Adrenal gland (tissue), 12 donors: ENCODE measurements around the gene GRID2IP. TPM values are rescaled to one million over a fixed set of nuclear protein-coding genes. Genes with fewer than 3 reads are reported as not detected.

ENCODE experiments used
- DNase-seq, 7 donors: peaks; one replicate each; pipeline ENCODE4 v3.0.0-alpha.2; 2019 to 2020
- H3K27ac ChIP-seq, 5 donors: fragments of 200-600 bp; sonication (generic) in 4 of 5; 1 replicate in 3 of 5; 2 replicates in 2 of 5; pipeline versions ENCODE4 v1.5.1 to v1.8.0; 2016 to 2020; ENCODE audit warnings: mild to moderate bottlenecking in 1 of 5
- H3K27me3 ChIP-seq: fragments of 200-600 bp; 2 replicates; pipeline ENCODE4 v1.8.0; 2021
- H3K36me3 ChIP-seq, 2 donors: fragments of 200-600 bp; replicated peaks in 1 of 2; 1 replicate in 1 of 2; 2 replicates in 1 of 2; pipeline versions ENCODE4 v1.5.1 to v1.8.0; 2018 to 2022
- H3K4me1 ChIP-seq, 2 donors: fragments of 200-600 bp; replicated peaks in 1 of 2; 1 replicate in 1 of 2; 2 replicates in 1 of 2; pipeline versions ENCODE4 v1.5.1 to v1.8.0; 2018 to 2021
- H3K4me3 ChIP-seq, 4 donors: fragments of 200-600 bp; sonication (generic) in 3 of 4; one replicate each; pipeline ENCODE4 v1.5.1; 2016 to 2018
- H3K9me3 ChIP-seq, 3 donors: fragments of 200-600 bp; sonication (generic) in 1 of 3; replicated peaks in 1 of 3; 1 replicate in 2 of 3; 2 replicates in 1 of 3; pipeline versions ENCODE4 v1.5.1 to v1.8.0; 2016 to 2021
- POLR2A ChIP-seq, 2 donors: fragments of 450-650 bp; IDR thresholded peaks; one replicate each; pipeline ENCODE4 v1.6.1; 2017; ENCODE audit warnings: antibody characterized with exemption in 2 of 2, mild to moderate bottlenecking in 2 of 2, moderate library complexity in 1 of 2
- WGBS, 4 donors: extraction: QIAGEN DNeasy Blood & Tissue Kit in 2 of 4; methylation state at CpG; one replicate each; pipeline versions ENCODE4 v1.1.5 to v1.1.7; 2013 to 2017; 5-methylcytosine and 5-hydroxymethylcytosine counted together
- intact Hi-C, 2 donors: fragments of 100-400 bp; cut with DNase I; formaldehyde crosslinking; loops; one replicate each; pipeline versions ENCODE4 v1.14.1 to v1.15.0; 2022 to 2023
- polyA plus RNA-seq, 3 donors: library from polyadenylated mRNA; stranded (reverse); fragments of 200-250 nt in 2 of 3; fragments of 350-450 nt in 1 of 3; fragmentation: Illumina TruSeq in 1 of 3; extraction: RNeasy Lipid Tissue Mini Kit (QIAGEN cat#74804) in 1 of 3; gene quantifications; one replicate each; pipeline ENCODE4 v1.2.3, GENCODE V29; 2013 to 2014
- total RNA-seq, 9 donors: library from RNA; depleted of rRNA in 4 of 9; stranded (reverse); fragments of >200 nt in 4 of 9; fragments of 120-200 nt in 1 of 9; fragmentation: NEBNext Ultra II Directional in 1 of 9; extraction: Animal tissue kit (Norgen Biotek cat#: 25700) in 1 of 9; gene quantifications; one replicate each; pipeline versions ENCODE4 v1.1.0 to v1.2.4, GENCODE V29; 2013 to 2023
- TF ChIP-seq, protein P1 (sequence below), 6 experiments: fragments of 450-650 bp in 4 of 6; fragments of 200-600 bp in 2 of 6; sonication (generic) in 1 of 6; IDR thresholded peaks; 1 replicate in 5 of 6; 2 replicates in 1 of 6; pipeline versions ENCODE4 v1.5.1 to v1.8.0; 2016 to 2021; ENCODE audit warnings: antibody characterized with exemption in 6 of 6, mild to moderate bottlenecking in 2 of 6, moderate library complexity in 1 of 6
- donor health status: healthy with polysubstance abuse.
- donor health status: Bipolar disorder and iron deficiency.
- donor health status: DM: yes; HTN: yes; CAD: no.
- donor health status: DM: no; HTN: no; CAD: no.
- donor health status: DM: no; HTN: no; CAD: no.
- donor health status: DM: yes; HTN: yes; CAD: no.

Gene GRID2IP
- total and polyA plus RNA-seq, 12 donors: 0.11 to 1.8 (median 0.91) TPM; not detected in 1

DNA sequence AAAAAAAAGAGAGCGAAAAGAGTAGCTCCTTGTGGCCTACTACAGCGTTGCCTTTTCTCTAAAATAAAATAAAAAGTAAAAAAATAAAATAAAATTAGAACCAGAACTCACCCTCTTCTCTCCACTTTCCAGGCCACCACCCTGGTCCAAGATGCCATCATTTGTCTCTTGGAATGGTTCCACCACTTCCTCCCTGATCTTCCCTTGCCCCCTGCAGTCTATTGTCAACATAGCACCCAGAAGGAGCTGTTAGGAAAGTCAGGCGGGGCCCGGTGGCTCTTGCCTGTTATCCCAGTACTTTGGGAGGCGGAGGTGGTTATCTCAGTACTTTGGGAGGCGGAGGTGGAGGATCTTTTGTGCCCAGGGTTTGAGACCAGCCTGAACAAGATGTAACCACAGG is 7.6 kb upstream of the GRID2IP start:
- Histone ChIP-seq H3K4me3 (no peak overlapping the region), H3K9me3 (no peaks in the 10 kb centered on the region), H3K36me3 (no peaks in the 10 kb centered on the region), H3K4me1 (no peaks in the 10 kb centered on the region), H3K27ac (no peak overlapping the region), H3K27me3 (no peaks in the 10 kb centered on the region)
- peak in 4 of 7 donors; percentile 20 to 37 (median 25) for DNase-seq
- intact Hi-C loops: no loop called here
- TF ChIP-seq POLR2A (IDR thresholded peaks at IDR 0.05): no peak
- TF ChIP-seq, protein P1, sequence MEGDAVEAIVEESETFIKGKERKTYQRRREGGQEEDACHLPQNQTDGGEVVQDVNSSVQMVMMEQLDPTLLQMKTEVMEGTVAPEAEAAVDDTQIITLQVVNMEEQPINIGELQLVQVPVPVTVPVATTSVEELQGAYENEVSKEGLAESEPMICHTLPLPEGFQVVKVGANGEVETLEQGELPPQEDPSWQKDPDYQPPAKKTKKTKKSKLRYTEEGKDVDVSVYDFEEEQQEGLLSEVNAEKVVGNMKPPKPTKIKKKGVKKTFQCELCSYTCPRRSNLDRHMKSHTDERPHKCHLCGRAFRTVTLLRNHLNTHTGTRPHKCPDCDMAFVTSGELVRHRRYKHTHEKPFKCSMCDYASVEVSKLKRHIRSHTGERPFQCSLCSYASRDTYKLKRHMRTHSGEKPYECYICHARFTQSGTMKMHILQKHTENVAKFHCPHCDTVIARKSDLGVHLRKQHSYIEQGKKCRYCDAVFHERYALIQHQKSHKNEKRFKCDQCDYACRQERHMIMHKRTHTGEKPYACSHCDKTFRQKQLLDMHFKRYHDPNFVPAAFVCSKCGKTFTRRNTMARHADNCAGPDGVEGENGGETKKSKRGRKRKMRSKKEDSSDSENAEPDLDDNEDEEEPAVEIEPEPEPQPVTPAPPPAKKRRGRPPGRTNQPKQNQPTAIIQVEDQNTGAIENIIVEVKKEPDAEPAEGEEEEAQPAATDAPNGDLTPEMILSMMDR (IDR thresholded peaks at IDR 0.05): peak in 2 of 6 experiments; percentile 32 to 37
- WGBS, 4 donors: 58 to 63% (median 59%) methylated on average over 6 of the region's 6 CpGs

DNA sequence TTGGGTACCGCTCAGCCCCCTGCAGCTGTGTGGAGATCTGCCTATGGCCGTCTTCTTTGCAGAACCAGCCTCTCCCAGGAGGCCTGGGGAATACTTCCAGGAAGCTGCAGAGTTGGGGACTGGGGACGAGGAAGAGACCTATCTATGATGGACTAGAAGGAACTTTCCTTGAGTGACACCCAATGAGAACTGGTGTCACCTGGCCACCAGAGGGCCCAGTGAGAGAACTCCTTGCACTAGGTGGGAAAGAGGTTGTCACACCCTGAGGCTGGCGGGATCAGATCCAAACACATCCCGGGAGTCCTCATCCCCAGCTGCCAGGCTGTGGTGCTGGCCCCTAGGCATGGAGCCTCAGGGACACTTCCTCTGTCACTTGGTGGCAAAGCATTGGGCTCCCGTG is 4.9 kb upstream of the GRID2IP start:
- Histone ChIP-seq H3K4me1 (no peaks in the 10 kb centered on the region), H3K4me3 (no peak overlapping the region), H3K9me3 (no peaks in the 10 kb centered on the region), H3K36me3 (no peaks in the 10 kb centered on the region), H3K27ac (no peak overlapping the region), H3K27me3 (no peaks in the 10 kb centered on the region)
- intact Hi-C loops: no loop called here
- DNase-seq: no peak
- 63 to 77% (median 70%) methylated on average over 5 to 6 of the region's 6 CpGs for WGBS, 4 donors
- no peak for TF ChIP-seq POLR2A (IDR thresholded peaks at IDR 0.05)
- TF ChIP-seq, protein P1 (IDR thresholded peaks at IDR 0.05): peak in 1 of 6 experiments; percentile 4

DNA sequence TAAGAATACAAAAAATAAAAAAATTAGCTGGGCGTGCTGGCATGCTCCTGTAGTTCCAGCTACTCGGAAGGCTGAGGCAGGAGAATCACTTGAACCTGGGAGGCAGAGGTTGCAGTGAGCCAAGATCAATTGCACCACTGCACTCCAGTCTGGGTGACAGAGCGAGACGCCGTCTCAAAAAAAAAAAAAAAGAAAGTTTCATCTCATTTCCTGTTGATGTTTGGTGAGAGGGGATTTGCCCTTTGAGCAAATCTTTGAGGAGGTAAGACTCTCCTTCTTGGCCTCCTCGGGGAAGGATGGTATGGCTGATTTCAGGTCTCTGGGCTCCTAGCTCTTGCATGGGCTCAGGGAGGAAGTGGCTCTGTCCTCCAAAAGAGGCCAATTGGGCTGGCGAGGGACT is 3.6 kb upstream of the GRID2IP start:
- WGBS, 4 donors: 73 to 91% (median 83%) methylated on average over 7 of the region's 7 CpGs
- intact Hi-C loops: no loop called here

DNA sequence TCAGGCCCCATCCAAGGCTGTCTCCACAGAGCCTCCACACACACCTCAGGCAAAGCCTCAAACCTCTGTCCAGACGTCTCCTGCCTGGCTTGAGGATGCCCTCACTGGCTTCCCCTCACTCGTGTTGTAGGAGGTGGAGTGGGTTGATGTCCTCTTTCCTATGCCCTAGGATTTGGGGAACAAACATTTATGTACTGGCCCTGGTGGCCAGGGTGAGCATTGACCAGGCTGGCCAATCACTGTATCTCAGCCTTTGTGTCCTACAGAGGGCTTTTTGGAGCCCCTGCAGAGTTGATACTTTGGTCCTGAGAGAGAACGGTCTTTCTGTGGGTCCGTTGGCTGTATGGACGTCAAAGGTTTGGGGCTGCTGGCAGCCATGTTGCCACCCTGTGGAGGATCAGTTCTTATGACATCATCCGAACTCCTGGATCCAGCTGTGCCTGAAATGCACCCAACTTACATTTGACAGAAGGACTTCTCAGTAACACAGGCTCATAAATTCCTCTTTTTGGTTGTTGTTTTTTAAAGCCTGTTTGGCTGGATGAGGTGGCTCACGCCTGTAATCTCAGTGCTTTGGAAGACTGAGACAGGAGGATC is 2.3 kb upstream of the GRID2IP start:
- no peak overlapping the region for H3K27ac ChIP-seq
- H3K27me3 ChIP-seq: no peaks in the 10 kb centered on the region
- no peak for DNase-seq
- H3K36me3 ChIP-seq: no peaks in the 10 kb centered on the region
- TF ChIP-seq POLR2A (IDR thresholded peaks at IDR 0.05): no peak
- TF ChIP-seq, protein P1 (IDR thresholded peaks at IDR 0.05): peak in 1 of 6 experiments; percentile 3
- H3K4me1 ChIP-seq: no peaks in the 10 kb centered on the region
- H3K4me3 ChIP-seq: no peak overlapping the region
- H3K9me3 ChIP-seq: no peaks in the 10 kb centered on the region
- intact Hi-C loops: no loop called here
- WGBS, 4 donors: 71 to 74% (median 73%) methylated on average over 7 of the region's 7 CpGs

More for the DNA sequence above, 3.6 kb upstream of the GRID2IP start:
- Histone ChIP-seq H3K9me3 (no peaks in the 10 kb centered on the region), H3K27ac (no peak overlapping the region), H3K27me3 (no peaks in the 10 kb centered on the region), H3K36me3 (no peaks in the 10 kb centered on the region), H3K4me3 (no peak overlapping the region), H3K4me1 (no peaks in the 10 kb centered on the region)
- TF ChIP-seq POLR2A (IDR thresholded peaks at IDR 0.05): no peak
- TF ChIP-seq, protein P1 (IDR thresholded peaks at IDR 0.05): no peak
- DNase-seq: no peak
